ENCODE measurements around the gene TGM3.

The TGM3 gene

DNA sequence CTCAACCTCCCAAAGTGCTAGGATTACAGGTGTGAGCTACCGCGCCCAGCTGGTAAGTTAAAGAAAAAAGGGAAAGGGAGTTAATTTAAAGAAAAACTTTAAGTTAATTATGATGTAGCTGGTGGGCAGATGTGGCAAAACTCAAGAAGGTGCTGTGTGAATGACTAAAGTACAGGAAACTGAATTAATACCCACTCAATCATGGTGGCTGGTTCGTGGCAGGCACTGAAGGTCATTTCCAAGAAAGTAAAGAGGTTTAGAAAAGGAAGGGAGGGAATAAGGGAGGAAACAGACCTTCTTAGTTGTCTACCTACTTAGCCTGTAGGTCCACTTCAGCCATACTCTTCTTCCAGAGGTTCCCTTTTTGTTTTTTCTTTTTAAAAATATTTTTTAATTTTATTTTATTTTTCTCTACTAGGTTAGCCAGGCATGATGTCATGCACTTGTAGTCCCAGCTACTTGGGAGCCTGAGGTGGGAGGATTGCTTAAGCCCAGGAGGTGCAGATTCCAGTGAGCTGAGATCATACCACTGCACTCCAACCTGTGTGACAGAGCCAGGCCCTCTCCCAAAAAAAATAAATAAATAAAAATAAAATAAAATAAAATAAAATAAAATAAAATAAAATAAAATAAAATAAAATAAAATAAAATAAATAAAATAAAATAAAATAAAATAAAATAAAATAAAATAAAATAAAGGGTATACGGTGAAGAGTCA lies 11.9 kb upstream of the TGM3 start:
- no peak overlapping the region for H3K4me3 ChIP-seq (ENCODE audit: low read length)
- TF ChIP-seq, protein P1, sequence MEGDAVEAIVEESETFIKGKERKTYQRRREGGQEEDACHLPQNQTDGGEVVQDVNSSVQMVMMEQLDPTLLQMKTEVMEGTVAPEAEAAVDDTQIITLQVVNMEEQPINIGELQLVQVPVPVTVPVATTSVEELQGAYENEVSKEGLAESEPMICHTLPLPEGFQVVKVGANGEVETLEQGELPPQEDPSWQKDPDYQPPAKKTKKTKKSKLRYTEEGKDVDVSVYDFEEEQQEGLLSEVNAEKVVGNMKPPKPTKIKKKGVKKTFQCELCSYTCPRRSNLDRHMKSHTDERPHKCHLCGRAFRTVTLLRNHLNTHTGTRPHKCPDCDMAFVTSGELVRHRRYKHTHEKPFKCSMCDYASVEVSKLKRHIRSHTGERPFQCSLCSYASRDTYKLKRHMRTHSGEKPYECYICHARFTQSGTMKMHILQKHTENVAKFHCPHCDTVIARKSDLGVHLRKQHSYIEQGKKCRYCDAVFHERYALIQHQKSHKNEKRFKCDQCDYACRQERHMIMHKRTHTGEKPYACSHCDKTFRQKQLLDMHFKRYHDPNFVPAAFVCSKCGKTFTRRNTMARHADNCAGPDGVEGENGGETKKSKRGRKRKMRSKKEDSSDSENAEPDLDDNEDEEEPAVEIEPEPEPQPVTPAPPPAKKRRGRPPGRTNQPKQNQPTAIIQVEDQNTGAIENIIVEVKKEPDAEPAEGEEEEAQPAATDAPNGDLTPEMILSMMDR (IDR thresholded peaks at IDR 0.05; ENCODE audit: insufficient read depth, low read depth, low read length, missing control alignments) = no peak
- DNase-seq (ENCODE audit: low read depth) = peak; percentile 85

DNA sequence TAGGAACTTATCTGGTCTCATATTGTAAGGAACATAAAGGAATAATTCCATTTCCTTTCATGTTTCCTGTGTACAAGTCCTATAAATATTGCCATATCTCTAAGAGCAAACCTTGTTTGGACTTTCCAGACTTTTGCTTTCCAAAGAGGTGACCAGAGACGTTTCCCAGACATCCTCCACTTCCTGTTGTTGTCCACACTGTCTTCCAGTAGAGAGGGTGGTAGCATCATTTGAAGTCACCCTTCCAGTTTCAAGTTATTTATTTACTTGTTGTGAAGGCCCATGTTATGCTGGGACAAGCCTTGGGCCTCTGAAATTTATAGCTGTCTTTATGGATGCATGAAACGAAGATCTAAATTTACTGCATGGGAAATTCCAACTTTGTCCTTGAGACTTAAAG lies 10.6 kb upstream of the TGM3 start:
- H3K4me3 ChIP-seq (ENCODE audit: low read length) = no peak overlapping the region
- DNase-seq (ENCODE audit: low read depth) = no peak
- TF ChIP-seq, protein P1 (IDR thresholded peaks at IDR 0.05; ENCODE audit: insufficient read depth, low read depth, low read length, missing control alignments) = no peak

DNA sequence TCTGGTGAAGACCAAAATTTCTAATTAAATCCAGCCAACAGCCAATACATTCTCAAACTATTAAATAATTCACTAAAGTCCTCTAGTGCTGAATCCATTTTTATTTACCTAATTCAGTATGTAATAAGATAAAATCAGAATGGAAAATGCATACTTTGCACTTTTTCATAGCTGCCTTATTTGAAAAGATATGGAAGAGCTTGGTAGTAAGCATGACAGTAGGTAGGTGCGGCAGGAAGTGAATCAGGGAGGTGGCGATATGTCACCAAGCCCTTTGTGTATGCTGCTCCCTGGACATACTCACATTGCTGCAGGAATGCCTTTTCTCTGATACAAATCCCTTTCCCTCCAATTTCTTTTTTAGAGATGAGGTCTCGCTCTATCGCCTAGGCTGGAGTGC lies 10.2 kb upstream of the TGM3 start:
- DNase-seq (ENCODE audit: low read depth) = peak; percentile 51

DNA sequence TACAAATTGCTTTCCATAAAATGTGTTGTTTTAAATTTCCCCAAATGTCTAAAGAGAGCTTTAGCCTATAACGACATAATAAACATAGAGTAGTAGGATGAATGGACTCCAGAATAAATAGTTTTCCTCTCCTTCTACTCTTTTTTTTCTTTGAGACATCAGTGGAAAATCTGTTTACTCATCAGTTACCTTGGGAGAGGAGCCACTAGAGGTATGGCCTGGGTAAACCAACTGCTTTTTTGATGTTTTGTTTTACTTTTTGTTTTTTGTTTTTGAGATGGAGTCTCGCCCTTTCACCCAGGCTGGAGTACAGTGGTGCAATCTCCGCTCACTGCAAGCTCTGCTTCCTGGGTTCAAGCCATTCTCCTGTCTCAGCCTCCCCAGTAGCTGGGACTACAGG lies 8.3 kb upstream of the TGM3 start:
- no peak overlapping the region for H3K4me3 ChIP-seq (ENCODE audit: low read length)
- TF ChIP-seq, protein P1 (IDR thresholded peaks at IDR 0.05; ENCODE audit: insufficient read depth, low read depth, low read length, missing control alignments) = no peak
- no peak for DNase-seq (ENCODE audit: low read depth)

More for the DNA sequence above, 10.2 kb upstream of the TGM3 start:
- TF ChIP-seq, protein P1 (IDR thresholded peaks at IDR 0.05; ENCODE audit: insufficient read depth, low read depth, low read length, missing control alignments) = no peak
- no peak overlapping the region for H3K4me3 ChIP-seq (ENCODE audit: low read length)

DNA sequence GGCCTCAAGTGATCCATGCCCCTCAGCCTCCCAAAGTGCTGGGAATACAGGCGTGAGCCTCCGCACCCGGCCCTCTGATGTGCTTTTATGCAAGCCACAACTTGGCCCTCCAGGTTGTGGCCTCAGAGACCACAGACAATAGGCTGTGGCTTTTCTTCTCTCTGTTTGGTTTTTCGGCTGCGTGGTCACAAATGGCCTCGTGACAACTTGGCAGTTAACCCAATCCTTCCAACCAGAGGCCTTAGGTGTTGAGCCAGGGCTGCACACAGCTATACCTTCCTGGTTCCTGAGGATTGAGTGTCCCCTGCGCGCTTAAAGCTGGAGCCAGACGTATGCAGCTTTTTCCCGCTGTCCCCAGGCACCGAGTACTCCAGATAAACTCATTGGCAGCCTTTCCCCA lies 6.3 kb upstream of the TGM3 start:
- H3K4me3 ChIP-seq (ENCODE audit: low read length) = no peak overlapping the region
- no peak for DNase-seq (ENCODE audit: low read depth)
- TF ChIP-seq, protein P1 (IDR thresholded peaks at IDR 0.05; ENCODE audit: insufficient read depth, low read depth, low read length, missing control alignments) = no peak

DNA sequence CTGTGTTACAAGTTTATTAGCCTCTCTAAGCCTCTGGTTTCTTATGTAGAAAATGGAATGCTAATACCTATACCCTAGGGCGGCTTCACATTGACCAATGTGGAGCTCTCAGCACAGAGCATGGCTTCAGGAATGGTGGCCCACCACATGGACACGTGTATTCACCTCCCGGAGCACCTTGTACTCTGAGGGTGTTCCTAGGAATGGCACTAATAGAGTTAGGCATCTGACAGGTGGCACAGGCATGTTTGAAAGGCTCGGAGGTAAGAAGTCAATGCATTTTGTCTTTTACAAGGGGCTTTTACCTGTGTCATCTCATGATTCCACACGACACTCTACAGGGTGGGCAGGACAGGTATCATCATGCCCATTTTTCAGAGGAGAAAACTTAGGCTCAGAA lies 5.3 kb upstream of the TGM3 start:
- no peak for DNase-seq (ENCODE audit: low read depth)
- TF ChIP-seq, protein P1 (IDR thresholded peaks at IDR 0.05; ENCODE audit: insufficient read depth, low read depth, low read length, missing control alignments) = no peak
- no peak overlapping the region for H3K4me3 ChIP-seq (ENCODE audit: low read length)

All from epithelial cell of esophagus (primary cell).